GM12892 (cell line): Measurements from ENCODE around the gene C3orf18.

ENCODE experiments used
- POLR2A ChIP-seq: IDR thresholded peaks from 2 replicates; pipeline ENCODE4 v1.6.1; 2011; ENCODE audit warnings: low read depth, low read length, control low read depth
- POLR2AphosphoS5 ChIP-seq: IDR thresholded peaks from 2 replicates; pipeline ENCODE4 v1.6.1; 2011; ENCODE audit warnings: low read depth, low read length, control low read depth
- TAF1 ChIP-seq: IDR thresholded peaks from 2 replicates; pipeline ENCODE4 v1.6.1; 2011; ENCODE audit warnings: low read depth, mild to moderate bottlenecking, control low read depth, low read length, borderline replicate concordance

- no peak for TF ChIP-seq TAF1
- no peak for TF ChIP-seq POLR2AphosphoS5
- no peak for TF ChIP-seq POLR2A
Measured at GRCh38 chr3:50545781-50546180, 21.8 kb downstream of the C3orf18 start.
